BJ (cell line): ENCODE measurements around the gene DCDC2C. TPM values are rescaled to one million over a fixed set of nuclear protein-coding genes. Genes with fewer than 3 reads are reported as not detected.

ENCODE experiments used
- CTCF ChIA-PET: fragments of 350-600 bp; formaldehyde crosslinking; extraction: SDS; loops from one replicate; lab custom pipeline; 2021; ENCODE audit warnings: antibody characterized with exemption, inconsistent platforms; lab: Yijun Ruan, JAX
- POLR2A ChIA-PET: fragments of 300-600 bp; sonication (Branson Sonifier 250); formaldehyde crosslinking; extraction: SDS; loops from one replicate; lab custom pipeline; 2021; ENCODE audit warnings: antibody characterized with exemption; lab: Charles Lee
- DNase-seq: peaks from one replicate; pipeline ENCODE4 v3.0.0-alpha.2; 2011; ENCODE audit warnings: low read depth
- H3K27me3 ChIP-seq: 2 replicates; pipeline ENCODE4 v1.6.0; 2011; ENCODE audit warnings: low read length; ENCODE audit not compliant: control insufficient read depth, insufficient read depth
- H3K36me3 ChIP-seq: 2 replicates; pipeline ENCODE4 v1.5.1; 2011; ENCODE audit warnings: low read length; ENCODE audit not compliant: control insufficient read depth, insufficient read depth
- H3K4me3 ChIP-seq: 2 replicates; pipeline ENCODE4 v1.5.1; 2011; ENCODE audit warnings: low read depth, mild to moderate bottlenecking, control low read depth, low read length
- CTCF ChIP-seq: IDR thresholded peaks from 2 replicates; pipeline ENCODE4 v1.5.1; 2011; ENCODE audit warnings: low read depth, mild to moderate bottlenecking, control low read depth, inconsistent platforms, low read length, moderate library complexity; ENCODE audit not compliant: insufficient read depth
- polyA plus RNA-seq: library from polyadenylated mRNA; depleted of rRNA; stranded (reverse); fragments of >200 nt; gene quantifications from 2 replicates; pipeline ENCODE4 v1.2.3, GENCODE V29; 2011

DCDC2C gene
- polyA plus RNA-seq, 1 experiment = not detected

GRCh38 chr2:3679616-3680393, 23.6 kb upstream of the DCDC2C start:
- TF ChIP-seq CTCF = no peak
- Histone ChIP-seq H3K36me3 (no peaks in the 10 kb centered on the region), H3K4me3 (no peak overlapping the region), H3K27me3 (no peaks in the 10 kb centered on the region)
- ChIA-PET CTCF (no interaction called here), POLR2A (no interaction called here)
- DNase-seq = no peak

GRCh38 chr2:3680548-3681345, 22.6 kb upstream of the DCDC2C start:
- DNase-seq = no peak
- ChIA-PET CTCF (no interaction called here), POLR2A (no interaction called here)

GRCh38 chr2:3681625-3682024, 21.8 kb upstream of the DCDC2C start:
- no peak for TF ChIP-seq CTCF
- no peaks in the 10 kb centered on the region for H3K36me3 ChIP-seq
- no peak for DNase-seq
- ChIA-PET CTCF (no interaction called here), POLR2A (no interaction called here)
- H3K4me3 ChIP-seq = no peak overlapping the region
- no peaks in the 10 kb centered on the region for H3K27me3 ChIP-seq

More at GRCh38 chr2:3680548-3681345, 22.6 kb upstream of the DCDC2C start:
- no peaks in the 10 kb centered on the region for H3K27me3 ChIP-seq
- no peaks in the 10 kb centered on the region for H3K36me3 ChIP-seq
- H3K4me3 ChIP-seq = no peak overlapping the region
- no peak for TF ChIP-seq CTCF

- no peak for TF ChIP-seq CTCF
- Histone ChIP-seq H3K36me3 (no peaks in the 10 kb centered on the region), H3K27me3 (no peaks in the 10 kb centered on the region), H3K4me3 (no peak overlapping the region)
- POLR2A ChIA-PET = no interaction called here
- CTCF ChIA-PET = no interaction called here
- DNase-seq = no peak
Measured at GRCh38 chr2:3682811-3683210, 20.6 kb upstream of the DCDC2C start.

- Histone ChIP-seq H3K36me3 (no peaks in the 10 kb centered on the region), H3K27me3 (no peaks in the 10 kb centered on the region), H3K4me3 (no peak overlapping the region)
- ChIA-PET CTCF (no interaction called here), POLR2A (no interaction called here)
- no peak for TF ChIP-seq CTCF
- no peak for DNase-seq
Measured at GRCh38 chr2:3683748-3684454, 19.5 kb upstream of the DCDC2C start.
